Measurements from ENCODE around the gene IPO4.

GRCh38 chr14:24228902-24229301 lies 40.3 kb upstream of the IPO4 start:
- TF ChIP-seq CTCF (IDR thresholded peaks at IDR 0.05; ENCODE audit: insufficient read depth, low read length) (no peak), POLR2AphosphoS5 (IDR thresholded peaks at IDR 0.05; ENCODE audit: low read depth) (no peak), GABPA (IDR thresholded peaks at IDR 0.05; ENCODE audit: low read depth) (no peak), SPI1 (IDR thresholded peaks at IDR 0.05; ENCODE audit: borderline replicate concordance, low read depth) (no peak), REST (IDR thresholded peaks at IDR 0.05; ENCODE audit: insufficient replicate concordance, low read depth) (no peak)

Data from HL-60 (cell line).